ENCODE data around the gene OBP2A.

Gene OBP2A

GRCh38 chr9:135552021-135552697, 6.2 kb downstream of the OBP2A start:
- DNase-seq (ENCODE audit: low spot score) = no peak

GRCh38 chr9:135552698-135553171, 6.8 kb downstream of the OBP2A start:
- DNase-seq (ENCODE audit: low spot score) = no peak

- no peak for DNase-seq (ENCODE audit: low spot score)
These were observed 8.8 kb downstream of the OBP2A start for GRCh38 chr9:135554718-135555117.

- no peak for DNase-seq (ENCODE audit: low spot score)
These were observed 9.3 kb downstream of the OBP2A start for GRCh38 chr9:135555203-135555602.

GRCh38 chr9:135555910-135556309, 10.0 kb downstream of the OBP2A start:
- DNase-seq (ENCODE audit: low spot score) = no peak

GRCh38 chr9:135559606-135560005, 13.7 kb downstream of the OBP2A start:
- no peak for DNase-seq (ENCODE audit: low spot score)

- DNase-seq (ENCODE audit: low spot score) = no peak
These were observed 15.7 kb downstream of the OBP2A start, which contains the start of gene PAEP for GRCh38 chr9:135561391-135562234. TSS of gene PAEP (plus strand) at chr9:135561756.

GRCh38 chr9:135562235-135562745, 16.4 kb downstream of the OBP2A start:
- no peak for DNase-seq (ENCODE audit: low spot score)

- no peak for DNase-seq (ENCODE audit: low spot score)
These were observed 17.1 kb downstream of the OBP2A start for GRCh38 chr9:135563039-135563476.

GRCh38 chr9:135563858-135564257, 17.9 kb downstream of the OBP2A start:
- no peak for DNase-seq (ENCODE audit: low spot score)

GRCh38 chr9:135565141-135565628, 19.3 kb downstream of the OBP2A start:
- no peak for DNase-seq (ENCODE audit: low spot score)

GRCh38 chr9:135565636-135566035, 19.7 kb downstream of the OBP2A start:
- DNase-seq (ENCODE audit: low spot score) = no peak

- DNase-seq (ENCODE audit: low spot score) = no peak
These were observed 20.6 kb downstream of the OBP2A start for GRCh38 chr9:135566552-135566951.

- no peak for DNase-seq (ENCODE audit: low spot score)
These were observed 21.4 kb downstream of the OBP2A start for GRCh38 chr9:135567311-135567710.

- DNase-seq (ENCODE audit: low spot score) = no peak
These were observed 22.1 kb downstream of the OBP2A start for GRCh38 chr9:135568026-135568425.

GRCh38 chr9:135570456-135570855, 24.5 kb downstream of the OBP2A start:
- DNase-seq (ENCODE audit: low spot score) = no peak

GRCh38 chr9:135572233-135572632, 26.3 kb downstream of the OBP2A start:
- no peak for DNase-seq (ENCODE audit: low spot score)

GRCh38 chr9:135573124-135573523, 27.2 kb downstream of the OBP2A start:
- DNase-seq (ENCODE audit: low spot score) = no peak

GRCh38 chr9:135574331-135574730, 28.4 kb downstream of the OBP2A start:
- no peak for DNase-seq (ENCODE audit: low spot score)

- DNase-seq (ENCODE audit: low spot score) = no peak
These were observed 29.0 kb downstream of the OBP2A start for GRCh38 chr9:135574943-135575342.

- DNase-seq (ENCODE audit: low spot score) = no peak
These were observed 30.2 kb downstream of the OBP2A start for GRCh38 chr9:135575995-135576631.

- DNase-seq (ENCODE audit: low spot score) = no peak
These were observed 31.3 kb downstream of the OBP2A start for GRCh38 chr9:135577256-135577655.

All from GM03348 (cell line).